A673 (cell line): ENCODE results near the gene CDK5RAP2.

Source experiments
- CTCF ChIP-seq: fragments of 300-800, 200-600 bp; sonication (generic); conservative IDR thresholded peaks from 2 replicates; pipeline ENCODE4 v1.5.1; 2017; ENCODE audit warnings: low read depth, mild to moderate bottlenecking, antibody characterized with exemption, low read length, moderate library complexity, mixed read lengths
- EZH2 ChIP-seq: fragments of 200-600 bp; sonication (generic); IDR thresholded peaks from 2 replicates; pipeline ENCODE4 v1.6.1; 2017; ENCODE audit warnings: borderline replicate concordance, low read depth, mild to moderate bottlenecking, mixed read lengths, antibody characterized with exemption, low read length; ENCODE audit not compliant: poor library complexity, severe bottlenecking

- TF ChIP-seq CTCF, result no peak
- no peak for TF ChIP-seq EZH2
Observed at GRCh38 chr9:120361551-120361950, 218.4 kb downstream of the CDK5RAP2 start.
